HEK293T (cell line): ENCODE data around the gene SFRP5.

Experiments used
- BHLHE40 ChIP-seq: fragments of 450-650 bp; IDR thresholded peaks from 2 replicates; pipeline ENCODE4 v1.6.1; 2016; ENCODE audit warnings: mild to moderate bottlenecking, moderate library complexity, borderline replicate concordance
- SP1 ChIP-seq: fragments of 450-650 bp; IDR thresholded peaks from 2 replicates; pipeline ENCODE4 v1.6.1; 2017

DNA sequence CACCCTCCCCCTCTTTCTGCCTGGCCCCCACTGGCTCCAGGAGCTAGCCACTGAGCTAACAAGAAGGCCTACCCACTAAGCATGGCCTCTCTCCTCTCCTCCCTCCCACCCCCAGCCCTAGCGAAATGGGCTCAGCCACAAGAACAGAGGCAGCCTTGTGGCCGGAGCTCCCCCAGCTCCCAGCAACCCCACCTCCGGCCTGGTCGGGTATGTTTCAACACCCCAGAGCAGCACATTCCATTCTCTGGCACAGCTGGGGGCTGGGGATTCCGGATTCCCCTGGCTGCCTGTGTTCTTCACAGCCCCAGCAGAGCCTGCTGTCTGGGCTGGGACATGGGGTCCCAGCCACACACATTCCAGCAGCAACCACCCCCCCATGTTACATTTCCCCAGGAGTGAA, 9.0 kb downstream of the SFRP5 start:
- TF ChIP-seq SP1 (no peak), BHLHE40 (no peak)
